Lower lobe of right lung (tissue), 2 donors: Measurements from ENCODE around the gene EIF2S2. TPM values are rescaled to one million over a fixed set of nuclear protein-coding genes. Genes with fewer than 3 reads are reported as not detected.
A peak's percentile ranks its signal among the peaks of the same experiment; 100 is the strongest.
"Not testable (repeated sequence)": the region's sequence is repeated elsewhere in the genome, so short reads cannot be mapped to it uniquely, and the experiment has no call there.

Experiments used
- ATAC-seq, 2 donors: fragments of 200-7000 bp; cut with Tn5 transposase; one replicate each; pipeline ENCODE4 v1.9.1; 2020 to 2022; ENCODE audit warnings: mild to moderate bottlenecking in 2 of 2, moderate library complexity in 2 of 2
- DNase-seq: peaks from one replicate; pipeline ENCODE4 v3.0.0-alpha.2; 2020
- H3K27ac ChIP-seq: fragments of 200-600 bp; one replicate; pipeline ENCODE4 v1.8.0; 2022
- H3K27me3 ChIP-seq: fragments of 200-600 bp; one replicate; pipeline ENCODE4 v1.8.0; 2022; ENCODE audit warnings: low read depth
- H3K36me3 ChIP-seq: fragments of 200-600 bp; one replicate; pipeline ENCODE4 v1.8.0; 2022; ENCODE audit warnings: mild to moderate bottlenecking
- H3K4me1 ChIP-seq: fragments of 200-600 bp; one replicate; pipeline ENCODE4 v1.8.0; 2022
- H3K4me3 ChIP-seq: fragments of 200-600 bp; one replicate; pipeline ENCODE4 v1.8.0; 2022; ENCODE audit warnings: mild to moderate bottlenecking
- H3K9me3 ChIP-seq: fragments of 200-600 bp; one replicate; pipeline ENCODE4 v1.8.0; 2022
- CTCF ChIP-seq: fragments of 200-600 bp; IDR thresholded peaks from one replicate; pipeline ENCODE4 v1.8.0; 2022; ENCODE audit warnings: antibody characterized with exemption, mild to moderate bottlenecking
- intact Hi-C: fragments of 100-400 bp; cut with DNase I; formaldehyde crosslinking; loops from one replicate; pipeline ENCODE4 v1.11.0; 2022
- long read RNA-seq: library from polyadenylated mRNA; unstranded; transcript quantifications from one replicate; pipeline ENCODE4 v2.0.0, GENCODE V29; 2021
- total RNA-seq: library from RNA; stranded (reverse); fragmentation: NEBNext Ultra II Directional; extraction: Animal tissue kit (Norgen Biotek cat#: 25700); gene quantifications from one replicate; pipeline ENCODE4 v1.2.1, GENCODE V29; 2021
- donor health status: DM: no; HTN: yes; CAD: no; lungs with severe emphysema.

The EIF2S2 gene
- 50.3 TPM for total RNA-seq
- long read RNA-seq, transcript EIF2S2-201 (9 exons, 2,656 nt), result major isoform, 87 of 185 reads
- long read RNA-seq, partial matches to known transcripts, result 80 of 185 reads
- long read RNA-seq, other reads (novel, unspliced or antisense), result 18 of 185 reads

- Histone ChIP-seq H3K27me3 (no peaks in the 10 kb centered on the region), H3K9me3 (no peaks in the 10 kb centered on the region), H3K27ac (peak within 1 kb of the TSS; percentile 99), H3K36me3 (peaks cover 21% of the 10 kb centered on the region), H3K4me1 (peaks cover 47% of the 10 kb centered on the region), H3K4me3 (peak within 1 kb of the TSS; percentile 96)
- ATAC-seq (peak; percentile 97), DNase-seq (peak; percentile 98)
- no peak for TF ChIP-seq CTCF
- intact Hi-C loops, result no loop called here
Measured at GRCh38 chr20:34111702-34112599, at the start of gene EIF2S2. Gene EIF2S2, minus strand, starts transcription at chr20:34112243. Its CDS starts 133 bp downstream, at chr20:34112110.

- intact Hi-C loops, ATAC-seq, DNase-seq: not testable (repeated sequence)
Measured at GRCh38 chr20:34157697-34158096, 45.7 kb upstream of the EIF2S2 start.

GRCh38 chr20:34155836-34156235 is 43.8 kb upstream of the EIF2S2 start:
- intact Hi-C loops, result no loop called here
- Histone ChIP-seq H3K4me1 (no peaks in the 10 kb centered on the region), H3K4me3 (no peak overlapping the region), H3K27ac (no peak overlapping the region), H3K27me3 (no peaks in the 10 kb centered on the region), H3K9me3 (no peaks in the 10 kb centered on the region), H3K36me3 (no peaks in the 10 kb centered on the region)
- ATAC-seq (no peak), DNase-seq (no peak)
- no peak for TF ChIP-seq CTCF

More at GRCh38 chr20:34157697-34158096, 45.7 kb upstream of the EIF2S2 start:
- not testable (repeated sequence) for H3K4me3 ChIP-seq, H3K36me3 ChIP-seq, H3K27ac ChIP-seq, H3K4me1 ChIP-seq, H3K9me3 ChIP-seq, H3K27me3 ChIP-seq

GRCh38 chr20:34153169-34153568 is 41.1 kb upstream of the EIF2S2 start:
- not testable (repeated sequence) for DNase-seq

GRCh38 chr20:34152073-34152472 is 40.0 kb upstream of the EIF2S2 start:
- ATAC-seq, intact Hi-C loops, H3K4me1 ChIP-seq, H3K9me3 ChIP-seq, H3K4me3 ChIP-seq, H3K27ac ChIP-seq, H3K27me3 ChIP-seq, H3K36me3 ChIP-seq, DNase-seq: not testable (repeated sequence)

More at GRCh38 chr20:34153169-34153568, 41.1 kb upstream of the EIF2S2 start:
- ATAC-seq, H3K4me3 ChIP-seq, H3K36me3 ChIP-seq, H3K27ac ChIP-seq, intact Hi-C loops, H3K4me1 ChIP-seq, H3K9me3 ChIP-seq, H3K27me3 ChIP-seq: not testable (repeated sequence)

- H3K27me3 ChIP-seq, result no peaks in the 10 kb centered on the region
- intact Hi-C loops, result no loop called here
- TF ChIP-seq CTCF, result no peak
Measured at GRCh38 chr20:34150306-34151000, 38.4 kb upstream of the EIF2S2 start.

More at GRCh38 chr20:34150306-34151000, 38.4 kb upstream of the EIF2S2 start:
- Histone ChIP-seq H3K4me1 (no peaks in the 10 kb centered on the region), H3K9me3 (no peaks in the 10 kb centered on the region), H3K27ac (no peak overlapping the region), H3K36me3 (no peaks in the 10 kb centered on the region), H3K4me3 (no peak overlapping the region)
- DNase-seq, result no peak
- ATAC-seq, result no peak
